ENCODE results near the gene SRC.

SRC gene

DNA sequence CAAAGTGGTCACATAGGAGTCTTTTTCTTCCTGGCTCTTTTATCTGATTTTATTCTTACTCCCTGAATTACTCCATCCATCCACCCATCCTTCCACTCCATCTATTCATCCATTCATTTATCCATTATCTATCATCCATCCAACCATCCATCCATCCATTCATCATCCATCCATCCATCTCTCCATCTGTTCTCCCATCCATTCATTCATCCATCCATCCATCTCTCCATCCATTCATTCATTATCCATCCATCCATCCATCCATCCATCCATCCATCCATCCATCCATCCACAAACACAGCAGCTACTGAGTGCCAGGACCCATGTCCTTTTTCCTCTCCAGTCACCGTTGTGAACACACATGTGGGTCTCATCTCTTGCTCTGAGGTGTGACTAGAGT lies 96.6 kb downstream of the SRC start:
- intact Hi-C loops (cut with DNase I; ENCODE audit: low total_unique reads): no loop called here
- DNase-seq: no peak
- H3K27ac ChIP-seq: no peak overlapping the region
- H3K27me3 ChIP-seq: peaks cover 0 to 29% of the 10 kb centered on the region in 2 donors
- no peaks in the 10 kb centered on the region for H3K36me3 ChIP-seq
- H3K4me1 ChIP-seq: no peaks in the 10 kb centered on the region
- TF ChIP-seq, protein P1, sequence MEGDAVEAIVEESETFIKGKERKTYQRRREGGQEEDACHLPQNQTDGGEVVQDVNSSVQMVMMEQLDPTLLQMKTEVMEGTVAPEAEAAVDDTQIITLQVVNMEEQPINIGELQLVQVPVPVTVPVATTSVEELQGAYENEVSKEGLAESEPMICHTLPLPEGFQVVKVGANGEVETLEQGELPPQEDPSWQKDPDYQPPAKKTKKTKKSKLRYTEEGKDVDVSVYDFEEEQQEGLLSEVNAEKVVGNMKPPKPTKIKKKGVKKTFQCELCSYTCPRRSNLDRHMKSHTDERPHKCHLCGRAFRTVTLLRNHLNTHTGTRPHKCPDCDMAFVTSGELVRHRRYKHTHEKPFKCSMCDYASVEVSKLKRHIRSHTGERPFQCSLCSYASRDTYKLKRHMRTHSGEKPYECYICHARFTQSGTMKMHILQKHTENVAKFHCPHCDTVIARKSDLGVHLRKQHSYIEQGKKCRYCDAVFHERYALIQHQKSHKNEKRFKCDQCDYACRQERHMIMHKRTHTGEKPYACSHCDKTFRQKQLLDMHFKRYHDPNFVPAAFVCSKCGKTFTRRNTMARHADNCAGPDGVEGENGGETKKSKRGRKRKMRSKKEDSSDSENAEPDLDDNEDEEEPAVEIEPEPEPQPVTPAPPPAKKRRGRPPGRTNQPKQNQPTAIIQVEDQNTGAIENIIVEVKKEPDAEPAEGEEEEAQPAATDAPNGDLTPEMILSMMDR (IDR thresholded peaks at IDR 0.05): no peak
- no peaks in the 10 kb centered on the region for H3K9me3 ChIP-seq
- no peak overlapping the region for H3K4me3 ChIP-seq

DNA sequence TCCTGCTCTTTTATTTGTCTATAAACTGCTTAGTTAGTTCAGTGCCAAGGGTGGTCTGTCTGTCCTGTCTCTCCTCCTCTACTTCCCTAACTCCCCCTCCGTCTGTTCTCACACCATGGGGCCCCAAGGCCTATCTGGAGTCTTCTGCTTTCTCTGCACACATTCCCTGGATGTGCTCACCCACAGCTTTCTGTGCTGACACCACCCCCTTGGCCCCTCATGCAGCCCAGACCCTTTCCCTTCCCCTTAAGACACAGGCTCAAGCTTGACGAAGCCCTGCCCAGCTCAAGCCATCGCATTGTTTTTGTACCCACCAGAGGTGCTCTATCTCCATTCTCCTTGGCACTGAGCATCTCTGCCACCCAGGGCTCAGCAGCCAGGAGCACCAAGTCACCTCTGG lies 97.0 kb downstream of the SRC start:
- Histone ChIP-seq H3K36me3 (no peaks in the 10 kb centered on the region), H3K9me3 (no peaks in the 10 kb centered on the region), H3K27me3 (peaks cover 0 to 25% of the 10 kb centered on the region in 2 donors), H3K27ac (no peak overlapping the region), H3K4me1 (no peaks in the 10 kb centered on the region), H3K4me3 (no peak overlapping the region)
- intact Hi-C loops (cut with DNase I; ENCODE audit: low total_unique reads): no loop called here
- TF ChIP-seq, protein P1 (IDR thresholded peaks at IDR 0.05): no peak
- no peak for DNase-seq

DNA sequence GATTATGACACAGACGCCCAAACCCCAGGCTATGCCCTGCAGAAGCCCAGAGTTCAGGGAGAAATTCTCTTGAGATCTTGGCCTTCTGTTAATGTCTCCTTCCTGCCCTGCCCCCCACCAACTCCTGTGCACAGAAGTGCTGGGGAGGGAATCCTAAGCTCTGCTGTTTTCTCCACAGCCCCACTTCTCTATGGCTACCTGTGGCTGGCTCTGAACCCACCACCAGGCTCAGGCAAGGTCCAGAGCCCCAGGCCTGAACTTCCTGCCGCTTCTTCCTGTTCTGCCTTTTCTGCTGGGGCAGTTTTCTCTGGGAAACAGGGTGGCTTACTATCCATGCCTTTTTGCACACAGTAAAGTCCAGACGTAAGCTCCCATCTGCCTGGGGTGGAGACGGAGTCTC lies 97.7 kb downstream of the SRC start:
- Histone ChIP-seq H3K9me3 (no peaks in the 10 kb centered on the region), H3K27me3 (peaks cover 0 to 19% of the 10 kb centered on the region in 2 donors), H3K4me1 (no peaks in the 10 kb centered on the region), H3K4me3 (no peak overlapping the region), H3K27ac (no peak overlapping the region), H3K36me3 (no peaks in the 10 kb centered on the region)
- no peak for DNase-seq
- intact Hi-C loops (cut with DNase I; ENCODE audit: low total_unique reads): no loop called here
- TF ChIP-seq, protein P1 (IDR thresholded peaks at IDR 0.05): no peak

DNA sequence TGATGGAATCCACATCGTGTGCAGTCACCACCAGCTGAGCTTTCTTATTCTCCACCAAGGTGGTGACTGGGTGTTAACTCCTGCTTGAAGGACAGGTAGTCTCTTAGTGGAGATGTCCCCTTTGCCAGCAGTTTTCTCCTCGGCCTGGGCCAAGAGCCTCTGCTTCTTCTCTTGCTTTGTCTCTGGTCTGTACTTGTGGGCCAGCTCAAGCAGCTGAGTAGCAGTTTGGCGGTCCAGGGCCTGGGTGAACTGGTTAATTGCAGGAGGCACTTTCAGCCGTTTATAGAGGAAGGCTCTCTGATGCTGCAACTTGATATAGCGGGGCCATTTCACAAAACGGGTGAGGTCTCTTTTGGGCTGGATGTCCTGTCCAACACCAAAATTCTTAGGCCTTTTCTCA lies 99.1 kb downstream of the SRC start:
- no peaks in the 10 kb centered on the region for H3K9me3 ChIP-seq
- no peak for DNase-seq
- TF ChIP-seq, protein P1 (IDR thresholded peaks at IDR 0.05): no peak
- no peaks in the 10 kb centered on the region for H3K36me3 ChIP-seq
- H3K4me1 ChIP-seq: no peaks in the 10 kb centered on the region
- intact Hi-C loops (cut with DNase I; ENCODE audit: low total_unique reads): no loop called here
- H3K27me3 ChIP-seq: peaks cover 0 to 10% of the 10 kb centered on the region in 2 donors
- H3K27ac ChIP-seq: no peak overlapping the region
- no peak overlapping the region for H3K4me3 ChIP-seq

DNA sequence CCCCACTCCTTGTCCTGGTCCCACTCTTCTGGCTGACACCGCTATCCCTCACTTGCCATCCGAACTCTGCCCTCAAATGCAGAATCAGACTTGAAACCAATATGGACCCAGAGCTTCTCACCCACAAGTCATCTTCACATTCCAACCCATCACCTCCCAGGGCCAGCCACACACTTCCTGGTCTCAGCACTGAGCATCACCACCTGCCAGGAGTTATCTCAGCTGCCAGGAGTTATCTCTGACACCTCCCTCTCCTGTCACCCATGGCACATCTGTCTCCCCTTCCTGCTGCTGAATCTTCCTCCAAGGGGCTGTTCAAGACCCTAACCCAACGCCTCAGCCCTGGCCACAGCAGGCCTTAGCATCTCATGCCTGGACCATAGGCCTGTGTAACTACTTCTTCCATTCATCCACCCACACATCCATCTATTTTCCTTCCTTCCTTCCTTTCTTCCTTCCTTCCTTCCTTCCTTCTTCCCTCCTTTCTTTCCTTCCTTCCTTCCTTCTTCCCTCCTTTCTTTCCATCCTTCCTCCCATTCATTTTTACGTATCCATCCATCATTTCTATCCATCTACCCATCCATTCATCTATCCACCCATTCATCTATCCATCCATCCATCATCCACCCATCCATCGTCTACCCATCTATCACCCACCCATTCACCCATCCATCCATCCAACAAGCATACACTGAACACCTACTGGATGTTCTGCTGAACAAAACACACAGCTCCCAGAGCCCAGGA lies 100.5 kb downstream of the SRC start:
- H3K36me3 ChIP-seq: no peaks in the 10 kb centered on the region
- no peak for DNase-seq
- intact Hi-C loops (cut with DNase I; ENCODE audit: low total_unique reads): no loop called here
- H3K9me3 ChIP-seq: no peaks in the 10 kb centered on the region
- TF ChIP-seq, protein P1 (IDR thresholded peaks at IDR 0.05): no peak
- no peak overlapping the region for H3K4me3 ChIP-seq
- no peaks in the 10 kb centered on the region for H3K4me1 ChIP-seq
- peaks cover 0 to 8% of the 10 kb centered on the region in 2 donors for H3K27me3 ChIP-seq
- H3K27ac ChIP-seq: no peak overlapping the region
